HUES48 (cell line): Measurements from ENCODE around the gene TAAR1.
A peak's percentile ranks its signal among the peaks of the same experiment; 100 is the strongest.
"Not testable (repeated sequence)": the region's sequence is repeated elsewhere in the genome, so short reads cannot be mapped to it uniquely, and the experiment has no call there.

ENCODE experiments used
- H3K27ac ChIP-seq: one replicate; pipeline ENCODE4 v1.7.0; 2013; ENCODE audit warnings: low read depth, low read length, inconsistent platforms
- H3K27me3 ChIP-seq: 2 replicates; pipeline ENCODE4 v1.6.1; 2013; ENCODE audit warnings: mild to moderate bottlenecking, low read length; ENCODE audit not compliant: control insufficient read depth, insufficient read depth
- H3K36me3 ChIP-seq: 2 replicates; pipeline ENCODE4 v1.6.1; 2013; ENCODE audit warnings: low read length; ENCODE audit not compliant: control insufficient read depth, insufficient read depth
- H3K4me1 ChIP-seq: 2 replicates; pipeline ENCODE4 v1.6.1; 2013; ENCODE audit warnings: mild to moderate bottlenecking, low read length; ENCODE audit not compliant: control insufficient read depth, insufficient read depth
- H3K4me3 ChIP-seq: 2 replicates; pipeline ENCODE4 v1.5.1; 2013; ENCODE audit warnings: mild to moderate bottlenecking, low read depth, low read length
- H3K9ac ChIP-seq: 2 replicates; pipeline ENCODE4 v1.6.1; 2013; ENCODE audit warnings: mild to moderate bottlenecking, low read depth, low read length, moderate library complexity
- H3K9me3 ChIP-seq: 2 replicates; pipeline ENCODE4 v1.6.1; 2013; ENCODE audit warnings: low read length; ENCODE audit not compliant: control insufficient read depth, insufficient read depth

Gene TAAR1

GRCh38 chr6:132684272-132684671, 25.3 kb upstream of the TAAR1 start:
- Histone ChIP-seq H3K27me3 (no peaks in the 10 kb centered on the region), H3K4me1 (peaks cover 4% of the 10 kb centered on the region; the same call in 1 of the 2 replicates), H3K4me3 (no peak overlapping the region), H3K27ac (no peak overlapping the region), H3K9ac (no peak overlapping the region), H3K36me3 (no peaks in the 10 kb centered on the region), H3K9me3 (no peaks in the 10 kb centered on the region)

- Histone ChIP-seq H3K27me3 (no peaks in the 10 kb centered on the region), H3K4me3 (no peak overlapping the region), H3K4me1 (peaks cover 4% of the 10 kb centered on the region; the same call in 1 of the 2 replicates), H3K27ac (no peak overlapping the region), H3K9me3 (no peaks in the 10 kb centered on the region), H3K36me3 (no peaks in the 10 kb centered on the region), H3K9ac (no peak overlapping the region)
Measured at GRCh38 chr6:132683543-132683942, 24.6 kb upstream of the TAAR1 start.

GRCh38 chr6:132679094-132679493, 20.1 kb upstream of the TAAR1 start:
- H3K27me3 ChIP-seq, H3K36me3 ChIP-seq, H3K4me1 ChIP-seq, H3K9me3 ChIP-seq, H3K4me3 ChIP-seq, H3K27ac ChIP-seq, H3K9ac ChIP-seq: not testable (repeated sequence)

- H3K27ac ChIP-seq = no peak overlapping the region
- H3K9ac ChIP-seq = no peak overlapping the region
- no peaks in the 10 kb centered on the region for H3K9me3 ChIP-seq
- H3K4me1 ChIP-seq = no peaks in the 10 kb centered on the region
- H3K27me3 ChIP-seq = no peaks in the 10 kb centered on the region
- H3K4me3 ChIP-seq = no peak overlapping the region
- no peaks in the 10 kb centered on the region for H3K36me3 ChIP-seq
Measured at GRCh38 chr6:132675749-132676148, 16.8 kb upstream of the TAAR1 start.

GRCh38 chr6:132675002-132675401, 16.0 kb upstream of the TAAR1 start:
- Histone ChIP-seq H3K27me3 (no peaks in the 10 kb centered on the region), H3K9me3 (no peaks in the 10 kb centered on the region), H3K4me3 (no peak overlapping the region), H3K4me1 (no peaks in the 10 kb centered on the region), H3K9ac (no peak overlapping the region), H3K27ac (no peak overlapping the region), H3K36me3 (no peaks in the 10 kb centered on the region)

GRCh38 chr6:132673376-132674094, 14.6 kb upstream of the TAAR1 start:
- H3K27me3 ChIP-seq = no peaks in the 10 kb centered on the region
- no peaks in the 10 kb centered on the region for H3K4me1 ChIP-seq
- no peaks in the 10 kb centered on the region for H3K36me3 ChIP-seq
- no peaks in the 10 kb centered on the region for H3K9me3 ChIP-seq
- H3K9ac ChIP-seq = no peak overlapping the region
- no peak overlapping the region for H3K4me3 ChIP-seq
- no peak overlapping the region for H3K27ac ChIP-seq

GRCh38 chr6:132671295-132671694, 12.3 kb upstream of the TAAR1 start:
- Histone ChIP-seq H3K4me3 (no peak overlapping the region), H3K27me3 (no peaks in the 10 kb centered on the region), H3K9me3 (no peaks in the 10 kb centered on the region), H3K9ac (no peak overlapping the region), H3K4me1 (peaks cover 4% of the 10 kb centered on the region), H3K27ac (no peak overlapping the region), H3K36me3 (no peaks in the 10 kb centered on the region)

GRCh38 chr6:132669690-132670291, 10.8 kb upstream of the TAAR1 start:
- no peak overlapping the region for H3K9ac ChIP-seq
- no peak overlapping the region for H3K4me3 ChIP-seq
- no peaks in the 10 kb centered on the region for H3K27me3 ChIP-seq
- no peak overlapping the region for H3K27ac ChIP-seq
- no peaks in the 10 kb centered on the region for H3K36me3 ChIP-seq
- peaks cover 3% of the 10 kb centered on the region; the same call in 1 of the 2 replicates for H3K9me3 ChIP-seq
- peaks cover 12% of the 10 kb centered on the region for H3K4me1 ChIP-seq

- Histone ChIP-seq H3K27ac (no peak overlapping the region), H3K9ac (peak overlapping the region; percentile 27; the same call in 1 of the 2 replicates), H3K9me3 (peaks cover 5% of the 10 kb centered on the region; the same call in 1 of the 2 replicates), H3K36me3 (no peaks in the 10 kb centered on the region), H3K4me3 (no peak overlapping the region), H3K27me3 (no peaks in the 10 kb centered on the region), H3K4me1 (peaks cover 12% of the 10 kb centered on the region)
Measured at GRCh38 chr6:132666118-132666517, 7.1 kb upstream of the TAAR1 start.

GRCh38 chr6:132664309-132665034, 5.5 kb upstream of the TAAR1 start:
- Histone ChIP-seq H3K4me3 (no peak overlapping the region), H3K27me3 (no peaks in the 10 kb centered on the region), H3K27ac (no peak overlapping the region), H3K9me3 (peaks cover 5% of the 10 kb centered on the region; the same call in 1 of the 2 replicates), H3K36me3 (no peaks in the 10 kb centered on the region), H3K4me1 (peaks cover 12% of the 10 kb centered on the region), H3K9ac (no peak overlapping the region)

GRCh38 chr6:132663661-132664060, 4.7 kb upstream of the TAAR1 start:
- Histone ChIP-seq H3K4me1 (peaks cover 12% of the 10 kb centered on the region), H3K27me3 (no peaks in the 10 kb centered on the region), H3K27ac (no peak overlapping the region), H3K4me3 (no peak overlapping the region), H3K36me3 (no peaks in the 10 kb centered on the region), H3K9me3 (peaks cover 5% of the 10 kb centered on the region; the same call in 1 of the 2 replicates), H3K9ac (no peak overlapping the region)
